Right renal cortex interstitium (tissue), 3 donors: ENCODE results near the gene HIF1AN. TPM values are rescaled to one million over a fixed set of nuclear protein-coding genes. Genes with fewer than 3 reads are reported as not detected.
"Not testable (repeated sequence)": the region's sequence is repeated elsewhere in the genome, so short reads cannot be mapped to it uniquely, and the experiment has no call there.

ENCODE experiments used
- DNase-seq, 3 donors: peaks; one replicate each; pipeline ENCODE4 v3.0.0-alpha.2; 2013; ENCODE audit warnings: low read depth in 3 of 3, low spot score in 2 of 3
- polyA plus RNA-seq, 3 donors: library from polyadenylated mRNA; unstranded; fragments of 120-200 nt; gene quantifications; one replicate each; pipeline ENCODE4 v1.2.1, GENCODE V29; 2013; ENCODE audit not compliant: insufficient read length in 3 of 3

The HIF1AN gene
- polyA plus RNA-seq, 3 donors, result 41.9 to 45.1 (median 43.8) TPM

GRCh38 chr10:100565206-100565985 is 29.7 kb downstream of the HIF1AN start:
- no peak for DNase-seq

DNA sequence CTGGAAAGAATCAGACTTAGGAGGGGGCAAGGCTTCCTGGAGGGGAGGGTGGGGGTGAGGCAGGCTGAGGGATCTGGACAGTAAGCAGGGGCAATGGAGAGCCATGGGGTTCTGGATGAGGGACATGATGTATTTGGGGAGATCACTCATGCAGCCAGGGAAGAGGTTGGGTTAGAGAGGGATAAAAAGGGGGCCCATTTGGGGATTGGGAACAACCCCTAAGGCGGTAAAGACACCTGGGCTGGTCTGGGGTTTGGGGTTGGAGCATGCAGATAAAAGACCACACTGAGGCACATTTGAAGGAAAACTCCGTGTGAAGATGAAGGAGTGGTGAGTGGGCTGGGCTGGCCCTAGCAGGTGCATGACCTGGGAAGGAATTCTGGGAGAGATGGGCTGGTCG is 30.8 kb downstream of the HIF1AN start:
- no peak for DNase-seq

DNA sequence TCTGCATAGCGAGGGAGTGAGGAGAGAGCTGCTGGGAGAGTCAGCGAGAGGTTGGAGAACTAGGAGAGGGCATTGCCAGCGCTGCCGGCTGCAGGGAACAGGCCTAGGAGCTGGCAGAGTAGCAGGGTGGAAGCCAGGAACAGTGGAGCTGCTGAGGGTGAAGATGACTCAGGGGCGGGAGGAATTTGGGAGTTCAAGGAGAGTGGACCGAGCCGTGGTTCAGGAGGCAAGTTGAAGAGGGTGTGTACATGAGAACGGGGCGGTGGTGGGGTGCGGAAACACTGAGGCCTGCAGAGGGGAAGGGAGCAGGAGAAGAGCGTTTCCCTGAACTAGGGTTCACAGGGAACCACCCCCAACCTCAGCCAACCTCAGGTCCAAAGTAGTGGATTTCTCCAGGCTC is 31.5 kb downstream of the HIF1AN start:
- no peak for DNase-seq

- no peak for DNase-seq
These were observed 32.1 kb downstream of the HIF1AN start for GRCh38 chr10:100567826-100568225.

DNA sequence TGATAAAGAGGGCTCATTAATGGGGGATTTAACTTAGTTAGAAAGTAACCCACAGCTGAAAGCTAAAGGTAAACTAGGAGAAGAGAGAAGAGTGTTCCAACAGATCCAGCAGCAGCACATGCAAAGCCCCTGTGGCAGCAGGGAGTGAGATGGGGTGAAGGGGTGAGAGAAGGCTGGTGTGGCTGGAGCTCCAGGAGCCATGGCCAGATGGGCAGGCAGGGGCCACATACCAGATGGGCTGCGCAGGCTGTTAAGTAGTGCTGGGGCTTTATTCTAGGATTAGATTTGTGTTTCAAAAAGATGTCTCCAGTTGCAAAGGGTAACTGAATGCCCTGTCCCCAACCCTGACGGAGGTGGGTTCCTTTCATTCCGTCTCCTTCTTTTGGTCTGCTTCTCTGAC is 33.2 kb downstream of the HIF1AN start:
- DNase-seq, result no peak

DNA sequence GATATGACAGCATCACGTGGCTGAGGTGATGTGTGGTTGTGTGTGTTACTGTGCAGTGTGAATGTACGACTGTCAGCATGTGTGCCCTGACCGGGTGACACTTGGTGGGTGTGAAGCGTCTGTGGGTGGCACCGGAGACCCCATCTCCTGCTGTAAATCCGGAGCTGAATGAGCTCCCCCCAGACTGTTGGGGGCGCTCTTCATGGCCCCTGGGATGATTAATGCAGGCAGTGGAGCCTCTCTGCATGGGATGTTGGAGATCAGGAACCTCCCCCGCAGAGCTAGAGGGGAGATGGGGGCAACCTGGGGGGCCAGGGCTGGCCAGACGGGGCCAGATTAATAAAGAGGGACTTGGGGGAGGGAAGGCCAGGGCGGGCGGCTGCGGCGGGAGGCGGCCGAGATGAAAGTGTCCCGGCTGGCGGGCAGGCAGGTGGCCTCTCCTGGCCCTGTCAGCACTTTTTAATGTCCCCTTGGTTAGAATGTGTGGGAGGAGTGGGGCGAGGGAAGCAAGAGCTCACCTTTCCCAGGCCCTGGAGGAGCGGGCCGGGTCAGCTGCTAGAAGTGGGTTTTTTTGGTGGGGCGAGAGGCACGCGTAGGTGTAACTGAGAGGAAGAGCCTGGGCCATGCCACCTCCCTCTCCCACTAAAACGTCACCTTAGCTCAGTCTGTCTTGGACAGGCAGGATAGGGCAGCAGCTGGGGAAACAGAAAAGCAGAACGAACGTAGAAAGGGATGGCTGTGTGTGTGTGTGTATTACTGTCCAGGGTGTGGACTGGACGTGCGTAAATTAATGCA is 34.1 kb downstream of the HIF1AN start:
- peak; percentile 50 to 71 (median 67) for DNase-seq

DNA sequence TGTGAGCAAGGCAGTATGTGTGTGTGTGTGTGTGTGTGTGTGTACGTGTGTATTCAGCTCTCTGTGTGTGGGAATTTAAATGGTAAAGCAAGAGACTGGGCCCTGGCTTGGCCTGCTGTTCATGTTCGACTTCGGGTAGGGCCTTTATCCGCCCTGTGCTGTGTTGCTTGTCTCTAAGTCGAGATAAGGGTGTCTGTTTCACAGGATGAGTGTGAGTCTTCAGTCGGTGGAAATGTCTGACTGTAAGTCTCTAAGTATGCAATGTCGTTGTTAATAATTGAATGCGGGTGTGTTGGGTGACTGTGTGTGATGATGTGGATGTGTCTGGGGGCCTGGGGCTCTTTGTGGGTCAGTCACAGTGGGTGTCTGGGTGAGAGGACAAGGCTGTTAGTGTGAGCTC is 34.8 kb downstream of the HIF1AN start:
- DNase-seq, result no peak

DNA sequence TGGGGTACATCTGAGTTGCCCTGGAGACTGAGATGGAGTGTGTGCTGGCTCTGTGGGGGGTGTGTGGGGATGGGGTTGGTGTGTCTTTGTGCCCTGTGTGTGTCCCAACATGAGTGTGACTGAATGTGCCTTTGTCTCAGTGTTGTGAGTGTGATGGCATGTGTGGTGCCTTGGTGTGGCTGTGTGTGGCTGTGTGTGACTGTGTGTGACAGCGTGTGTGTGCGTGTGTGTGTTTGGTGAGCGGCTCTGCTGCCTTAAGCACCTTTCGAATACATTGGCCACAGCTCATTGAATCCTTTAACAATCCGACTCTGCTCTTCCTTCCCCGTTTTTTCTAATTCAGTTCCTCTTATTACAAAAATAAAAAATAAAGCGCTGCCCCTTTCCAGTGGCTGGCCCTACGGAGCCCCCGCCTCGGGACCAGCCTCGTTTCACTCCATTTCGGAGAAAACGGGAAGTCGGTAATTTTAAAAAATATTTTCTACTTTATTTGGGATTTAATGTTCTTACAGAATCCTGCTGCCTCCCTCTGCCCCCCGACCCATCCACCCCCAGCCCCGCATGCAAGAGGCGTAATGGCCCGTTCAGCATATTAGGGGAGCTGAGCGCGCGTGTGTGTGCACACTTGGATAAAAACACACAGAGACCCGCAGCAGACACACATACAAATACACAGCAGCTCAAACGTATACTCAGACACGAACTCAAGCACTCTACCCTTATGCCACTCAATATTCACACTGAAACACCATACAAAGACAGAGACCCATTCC is 35.5 kb downstream of the HIF1AN start:
- DNase-seq, result peak in 1 of 3 donors; percentile 18

- DNase-seq, result not testable (repeated sequence)
These were observed 39.4 kb downstream of the HIF1AN start for GRCh38 chr10:100575146-100575545.

GRCh38 chr10:100575585-100576281 is 40.0 kb downstream of the HIF1AN start:
- no peak for DNase-seq

GRCh38 chr10:100576282-100576635 is 40.5 kb downstream of the HIF1AN start:
- DNase-seq, result no peak

GRCh38 chr10:100579261-100580090 is 43.7 kb downstream of the HIF1AN start:
- no peak for DNase-seq

DNA sequence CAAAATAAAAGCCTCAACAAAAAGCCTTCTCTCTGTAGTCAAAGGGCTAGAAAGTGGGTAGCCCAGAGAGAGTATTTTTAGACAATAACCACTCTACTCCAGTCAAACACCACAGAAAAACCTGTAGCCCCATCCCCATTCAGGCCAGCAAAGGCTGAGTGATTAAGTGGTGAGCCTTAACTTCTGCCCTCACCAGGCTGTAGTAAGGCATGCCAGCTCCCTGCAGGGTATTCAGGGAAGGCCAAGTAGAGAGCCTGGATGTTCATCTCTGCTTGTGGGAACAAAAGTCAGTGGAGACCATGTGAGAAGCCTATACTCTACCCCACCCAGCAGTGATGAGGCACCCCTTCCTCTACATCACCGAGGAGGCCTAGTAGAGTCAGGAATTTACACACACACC is 51.2 kb downstream of the HIF1AN start:
- no peak for DNase-seq

DNA sequence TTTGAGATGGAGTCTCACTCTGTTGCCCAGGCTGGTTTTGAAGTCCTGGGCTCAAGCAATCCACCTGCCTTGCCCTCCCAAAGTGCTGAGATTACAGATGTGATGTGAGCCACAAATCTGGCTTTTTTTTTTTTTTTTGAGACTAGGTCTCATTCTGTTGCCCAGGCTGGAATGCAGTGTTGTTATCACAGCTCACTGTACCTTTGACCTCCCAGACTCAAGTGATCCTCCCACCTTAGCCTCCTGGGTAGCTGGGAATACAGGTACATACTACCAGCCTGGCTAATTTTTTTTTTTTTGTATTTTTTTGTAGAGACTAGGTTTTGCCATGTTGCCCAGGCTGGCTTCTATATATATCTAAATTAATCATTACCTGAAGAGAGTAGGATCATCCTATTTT is 62.4 kb downstream of the HIF1AN start:
- no peak for DNase-seq

- no peak for DNase-seq
These were observed 64.5 kb downstream of the HIF1AN start for GRCh38 chr10:100600218-100600617.

- no peak for DNase-seq
These were observed 71.7 kb downstream of the HIF1AN start for GRCh38 chr10:100607439-100607838.
